GM20000 (cell line): ENCODE data around the gene TMEM30B.

ENCODE experiments used
- DNase-seq: peaks from one replicate; pipeline ENCODE4 v3.0.0; 2012; ENCODE audit warnings: low spot score
- CTCF ChIP-seq: IDR thresholded peaks from 2 replicates; pipeline ENCODE4 v1.5.1; 2012; ENCODE audit warnings: mild to moderate bottlenecking, control low read depth; ENCODE audit errors: extremely low read depth, missing control alignments

TMEM30B gene

GRCh38 chr14:61298824-61299223 lies 17.7 kb upstream of the TMEM30B start:
- no peak for TF ChIP-seq CTCF
- no peak for DNase-seq

GRCh38 chr14:61297581-61297980 lies 16.4 kb upstream of the TMEM30B start:
- DNase-seq = no peak
- no peak for TF ChIP-seq CTCF

DNA sequence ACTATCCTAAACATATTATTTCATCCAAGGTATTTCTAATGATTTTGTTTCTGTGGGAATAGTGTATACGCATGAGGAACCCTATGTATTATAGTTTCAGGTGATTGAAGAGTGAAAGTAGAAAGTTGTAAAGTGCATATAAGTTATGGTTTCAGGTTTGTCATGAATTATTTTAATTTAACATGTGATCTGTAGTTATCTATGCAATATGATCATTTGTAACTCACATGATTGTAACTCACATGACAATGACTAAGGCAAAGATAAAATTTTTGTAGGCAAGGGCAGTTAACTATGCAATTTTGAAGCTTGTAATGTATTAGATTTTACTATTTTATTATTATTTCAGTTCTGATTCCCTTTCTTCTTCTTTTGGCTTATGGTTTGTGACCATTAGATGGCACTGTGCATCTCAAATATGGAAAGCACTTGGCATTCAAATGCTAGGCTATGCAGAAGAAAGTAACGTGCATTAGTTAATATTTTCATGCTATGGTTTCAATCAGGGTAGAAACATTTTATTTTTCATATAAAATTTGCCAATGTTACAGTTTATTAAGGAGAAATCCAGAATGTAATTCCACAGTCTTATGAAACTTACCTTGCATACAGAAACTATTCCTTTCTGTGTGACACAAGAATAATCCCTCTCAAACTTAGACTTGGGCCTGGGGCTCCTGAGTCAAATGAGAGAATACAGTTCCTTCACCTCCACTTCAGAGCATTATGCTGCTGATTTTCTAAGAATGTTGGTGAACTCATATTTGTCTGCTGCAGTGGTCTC lies 15.8 kb upstream of the TMEM30B start:
- peak; percentile 41 for DNase-seq
- TF ChIP-seq CTCF = peak; percentile 34

- DNase-seq = no peak
- TF ChIP-seq CTCF = no peak
Measured at GRCh38 chr14:61296151-61296550, 15.0 kb upstream of the TMEM30B start.

DNA sequence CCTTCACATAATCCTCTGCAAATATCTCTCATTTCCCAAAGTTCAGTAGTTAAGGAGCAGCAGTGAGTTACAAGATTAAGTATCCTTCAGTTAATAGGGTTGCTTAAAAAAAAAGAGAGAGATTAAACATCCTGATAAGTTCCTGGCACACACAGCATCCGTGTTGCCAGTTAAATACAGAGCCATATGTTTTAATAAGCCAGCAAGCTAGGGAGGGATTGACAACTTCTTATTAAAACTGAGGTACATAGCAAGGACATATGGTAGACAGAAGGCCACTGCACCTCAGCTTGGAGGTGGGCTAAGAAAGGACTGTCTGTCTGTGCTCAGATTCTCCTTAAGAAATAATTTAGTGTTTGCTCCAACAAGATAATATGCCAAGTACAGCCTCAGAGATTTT lies 9.6 kb upstream of the TMEM30B start:
- DNase-seq = no peak
- no peak for TF ChIP-seq CTCF

DNA sequence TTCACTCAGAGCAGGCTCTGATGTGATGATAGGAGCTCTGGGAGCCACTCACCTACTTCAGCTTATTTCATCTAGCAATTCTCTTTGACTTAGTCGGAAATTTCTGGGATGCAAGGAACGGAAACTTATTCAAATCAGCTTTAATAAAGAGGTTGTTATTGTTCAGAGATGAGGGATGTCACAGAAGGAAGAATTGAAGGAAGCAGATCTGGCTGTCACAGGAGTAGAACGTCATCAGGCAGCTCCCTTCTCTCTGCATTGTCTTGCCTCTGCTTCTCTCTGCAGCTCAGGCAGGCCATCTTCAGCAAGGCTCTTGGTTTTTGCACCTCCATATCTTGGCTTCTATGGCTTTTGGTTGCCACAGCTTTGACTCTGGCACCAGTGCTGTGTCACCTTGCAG lies 7.6 kb upstream of the TMEM30B start:
- no peak for TF ChIP-seq CTCF
- DNase-seq = no peak

DNA sequence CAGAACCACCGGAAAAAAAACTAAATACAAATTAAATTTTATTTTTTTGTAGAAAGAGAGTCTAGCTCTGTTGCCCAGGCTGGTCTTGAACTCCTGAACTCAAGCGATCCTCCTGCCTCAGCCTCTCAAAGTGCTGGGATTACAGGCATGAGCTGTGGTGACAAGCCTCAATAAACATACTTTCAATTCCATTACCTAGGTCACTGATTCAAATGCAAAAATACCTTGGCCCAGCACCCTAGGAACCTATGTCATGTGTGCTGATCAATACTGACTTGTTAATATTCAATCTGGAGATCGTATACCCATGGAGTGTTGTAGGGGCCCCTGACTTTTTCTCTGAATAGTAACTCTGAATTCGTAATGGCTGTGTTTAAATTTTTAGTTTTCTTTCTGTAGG lies 7.1 kb upstream of the TMEM30B start:
- no peak for TF ChIP-seq CTCF
- DNase-seq = no peak
